Smooth muscle cell (in vitro differentiated cells): Measurements from ENCODE around the gene SECTM1. TPM values are rescaled to one million over a fixed set of nuclear protein-coding genes. Genes with fewer than 3 reads are reported as not detected.
A peak's percentile ranks its signal among the peaks of the same experiment; 100 is the strongest.

Experiments
- DNase-seq: peaks from one replicate; lab custom pipeline; 2025; ENCODE audit not compliant: unreplicated experiment; lab: John Stamatoyannopoulos, UW
- H2AFZ ChIP-seq: fragments of 200-600 bp; sonication (generic); 2 replicates; pipeline ENCODE4 v1.6.0; 2016; ENCODE audit warnings: antibody characterized with exemption, low read depth, mild to moderate bottlenecking
- H3F3A ChIP-seq: fragments of 200-600 bp; sonication (generic); 2 replicates; pipeline ENCODE4 v1.6.0; 2017; ENCODE audit warnings: antibody characterized with exemption, low read depth
- H3K27ac ChIP-seq: fragments of 200-600 bp; sonication (generic); 2 replicates; pipeline ENCODE4 v1.5.1; 2016; ENCODE audit warnings: low read depth, mild to moderate bottlenecking
- H3K27me3 ChIP-seq: fragments of 200-600 bp; sonication (generic); 2 replicates; pipeline ENCODE4 v1.6.1; 2016; ENCODE audit warnings: low read depth, mild to moderate bottlenecking
- H3K36me3 ChIP-seq: fragments of 200-600 bp; sonication (generic); 2 replicates; pipeline ENCODE4 v1.5.1; 2016; ENCODE audit warnings: low read depth
- H3K4me1 ChIP-seq: fragments of 200-600 bp; sonication (generic); 2 replicates; pipeline ENCODE4 v1.5.1; 2016; ENCODE audit warnings: low read depth
- H3K4me2 ChIP-seq: fragments of 200-600 bp; sonication (generic); 2 replicates; pipeline ENCODE4 v1.6.0; 2016; ENCODE audit warnings: mild to moderate bottlenecking
- H3K4me3 ChIP-seq: fragments of 200-600 bp; sonication (generic); 2 replicates; pipeline ENCODE4 v1.5.1; 2016; ENCODE audit warnings: mild to moderate bottlenecking
- H3K79me2 ChIP-seq: fragments of 200-600 bp; sonication (generic); 2 replicates; pipeline ENCODE4 v1.6.0; 2016; ENCODE audit warnings: low read depth, mild to moderate bottlenecking
- H3K9ac ChIP-seq: fragments of 200-600 bp; sonication (generic); 2 replicates; pipeline ENCODE4 v1.6.0; 2016; ENCODE audit warnings: low read depth
- H3K9me3 ChIP-seq: fragments of 200-600 bp; sonication (generic); replicated peaks from 2 replicates; pipeline ENCODE4 v1.5.1; 2016; ENCODE audit warnings: low read depth
- H4K20me1 ChIP-seq: fragments of 200-600 bp; sonication (generic); 2 replicates; pipeline ENCODE4 v1.6.0; 2016; ENCODE audit warnings: low read depth
- CTCF ChIP-seq: fragments of 200-600 bp; sonication (generic); IDR thresholded peaks from 2 replicates; pipeline ENCODE4 v1.5.1; 2017; ENCODE audit warnings: borderline replicate concordance, mild to moderate bottlenecking, antibody characterized with exemption; ENCODE audit not compliant: insufficient read depth, poor library complexity, severe bottlenecking
- WGBS: methylation state at CpG from one replicate; pipeline ENCODE4 v1.1.7; 2016; ENCODE audit warnings: low lambda C conversion rate; 5-methylcytosine and 5-hydroxymethylcytosine counted together
- polyA plus RNA-seq: library from polyadenylated mRNA; unstranded; fragments of >200 nt; fragmentation: Nextera tagmentation; extraction: Ambion mirVana; gene quantifications from 2 replicates; pipeline ENCODE4 v1.2.1, GENCODE V29; 2016
- total RNA-seq: library from RNA; depleted of rRNA; stranded (reverse); fragments of >200 nt; gene quantifications from 2 replicates; pipeline ENCODE4 v1.2.3, GENCODE V29; 2014

The SECTM1 gene
- total and polyA plus RNA-seq, 2 experiments from 2014 or later, result 0.49 TPM; not detected in 1

GRCh38 chr17:82276938-82277337 lies 56.6 kb downstream of the SECTM1 start:
- H3F3A ChIP-seq, result no peaks in the 10 kb centered on the region
- no peak for DNase-seq
- peaks cover 7% of the 10 kb centered on the region for H4K20me1 ChIP-seq
- no peak overlapping the region for H3K4me3 ChIP-seq
- no peaks in the 10 kb centered on the region for H3K36me3 ChIP-seq
- peaks cover 11% of the 10 kb centered on the region for H3K4me1 ChIP-seq
- H3K9me3 ChIP-seq, result no peaks in the 10 kb centered on the region
- no peaks in the 10 kb centered on the region for H3K27me3 ChIP-seq
- H3K79me2 ChIP-seq, result peaks cover 15% of the 10 kb centered on the region
- no peak for TF ChIP-seq CTCF
- H3K27ac ChIP-seq, result no peak overlapping the region
- H3K4me2 ChIP-seq, result no peak overlapping the region
- H3K9ac ChIP-seq, result no peak overlapping the region
- no peak overlapping the region for H2AFZ ChIP-seq
- WGBS, result 93% methylated on average over 5 of the region's 5 CpGs

GRCh38 chr17:82275326-82275725 lies 58.2 kb downstream of the SECTM1 start:
- Histone ChIP-seq H3K36me3 (no peaks in the 10 kb centered on the region), H3K27ac (no peak overlapping the region), H3K27me3 (no peaks in the 10 kb centered on the region), H3K4me2 (no peak overlapping the region), H4K20me1 (peaks cover 24% of the 10 kb centered on the region), H3K9me3 (no peaks in the 10 kb centered on the region), H2AFZ (no peak overlapping the region), H3K79me2 (peaks cover 31% of the 10 kb centered on the region), H3K4me3 (no peak overlapping the region), H3K4me1 (peaks cover 13% of the 10 kb centered on the region), H3F3A (no peaks in the 10 kb centered on the region), H3K9ac (no peak overlapping the region)
- 92% methylated on average over 14 of the region's 14 CpGs for WGBS
- no peak for DNase-seq
- no peak for TF ChIP-seq CTCF

GRCh38 chr17:82274134-82275020 lies 59.2 kb downstream of the SECTM1 start:
- Histone ChIP-seq H3K4me3 (peak overlapping the region; percentile 89), H3K27me3 (no peaks in the 10 kb centered on the region), H3K4me1 (peaks cover 13% of the 10 kb centered on the region), H3K4me2 (peak overlapping the region; percentile 99), H4K20me1 (peaks cover 33% of the 10 kb centered on the region), H3K79me2 (peaks cover 41% of the 10 kb centered on the region), H2AFZ (peak overlapping the region; percentile 94), H3F3A (peaks cover under 1% of the 10 kb centered on the region), H3K36me3 (no peaks in the 10 kb centered on the region), H3K9me3 (no peaks in the 10 kb centered on the region), H3K27ac (no peak overlapping the region), H3K9ac (peak overlapping the region; percentile 99)
- no peak for TF ChIP-seq CTCF
- 82% methylated on average over 26 of the region's 27 CpGs for WGBS
- DNase-seq, result no peak
